Effector CD4-positive, alpha-beta T cell (primary cell): ENCODE measurements around the gene CHD9.
A peak's percentile ranks its signal among the peaks of the same experiment; 100 is the strongest.

Experiments used
- DNase-seq: peaks from one replicate; pipeline ENCODE4 v3.0.0-alpha.2; 2020

Gene CHD9

DNA sequence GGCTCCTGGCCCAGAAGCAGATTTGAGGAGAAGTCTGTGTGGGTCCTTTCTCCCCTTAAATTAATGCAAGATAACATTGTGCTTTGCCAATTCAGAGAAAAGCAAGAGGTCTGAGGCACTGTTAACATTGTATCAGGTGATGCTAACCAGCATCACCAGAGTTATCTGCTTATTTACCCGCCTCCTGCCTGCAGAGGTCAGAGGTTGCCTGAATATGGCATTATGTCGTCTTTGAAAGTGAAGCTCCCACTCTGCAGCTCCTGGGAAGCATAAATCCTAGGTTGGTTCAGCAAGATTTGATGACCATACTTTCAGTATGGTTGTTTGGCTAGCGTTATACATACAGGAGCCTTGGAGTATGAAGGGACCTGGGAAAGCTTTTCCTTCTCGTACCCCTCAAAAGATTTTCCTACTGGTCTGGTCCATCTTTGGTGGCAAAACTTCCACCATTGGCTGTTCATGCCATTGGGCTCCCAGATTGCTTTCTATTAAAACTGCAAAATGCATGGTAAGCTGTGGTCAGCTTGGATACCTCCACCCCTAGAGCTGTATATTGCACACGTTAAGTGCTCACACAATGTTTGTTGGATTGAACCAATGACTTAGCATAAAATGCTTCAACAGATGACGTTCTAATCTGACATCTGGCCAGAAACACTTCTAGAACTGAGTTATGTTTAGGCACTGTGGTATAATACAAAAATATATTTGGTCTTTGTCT, 24.1 kb downstream of the CHD9 start:
- DNase-seq = no peak

DNA sequence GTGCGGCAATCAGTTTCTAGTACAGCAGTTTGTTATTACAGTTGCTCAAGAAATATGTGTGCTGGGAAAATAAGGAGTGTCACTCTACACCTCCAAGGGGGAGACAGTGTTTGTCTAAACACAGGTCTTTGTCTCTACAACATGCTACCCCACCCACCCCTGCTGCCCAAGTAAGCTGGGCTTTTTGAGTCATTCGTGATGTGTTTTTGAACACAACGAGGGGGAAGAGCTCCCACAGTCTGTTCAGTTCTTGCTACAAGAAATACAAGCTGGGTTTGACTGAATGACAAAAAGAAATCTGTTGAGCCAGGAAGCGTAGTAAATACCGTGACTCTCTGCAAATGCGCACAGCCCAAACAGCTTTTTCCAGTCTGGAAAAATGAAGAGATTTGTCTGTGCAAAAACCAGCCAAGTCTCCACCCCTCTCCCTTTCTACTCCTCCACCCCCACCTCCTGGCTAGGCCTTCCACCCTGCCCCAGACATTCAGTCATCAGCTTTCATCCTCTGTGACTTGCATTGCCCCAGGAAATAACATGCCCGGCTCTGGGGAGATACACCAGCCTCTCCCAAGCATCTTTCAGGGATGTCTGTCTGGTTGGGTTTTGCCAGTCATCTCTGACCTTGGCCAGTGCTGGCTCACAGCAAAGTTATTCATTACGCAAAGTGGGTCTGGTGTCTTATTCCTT, 25.7 kb downstream of the CHD9 start:
- DNase-seq = no peak

DNA sequence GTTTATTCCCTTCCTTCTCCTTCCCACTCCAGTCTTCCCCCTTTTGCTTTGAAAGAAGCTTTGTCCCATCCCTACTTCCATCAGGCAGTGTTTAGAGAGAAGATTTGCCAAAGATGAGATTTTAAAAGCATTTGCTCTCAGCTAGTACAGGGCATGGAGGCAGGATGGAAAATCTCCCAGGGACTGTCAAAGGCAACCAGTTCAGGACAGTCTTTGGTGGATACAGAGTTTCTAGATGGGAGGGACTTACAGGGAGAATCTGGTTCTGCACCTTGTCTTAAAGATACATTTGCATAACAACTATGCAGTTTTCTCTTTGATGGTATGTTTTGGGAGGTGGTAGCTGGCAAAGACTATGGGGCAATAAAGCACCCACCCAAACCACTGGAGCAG, 26.2 kb downstream of the CHD9 start:
- DNase-seq = no peak

DNA sequence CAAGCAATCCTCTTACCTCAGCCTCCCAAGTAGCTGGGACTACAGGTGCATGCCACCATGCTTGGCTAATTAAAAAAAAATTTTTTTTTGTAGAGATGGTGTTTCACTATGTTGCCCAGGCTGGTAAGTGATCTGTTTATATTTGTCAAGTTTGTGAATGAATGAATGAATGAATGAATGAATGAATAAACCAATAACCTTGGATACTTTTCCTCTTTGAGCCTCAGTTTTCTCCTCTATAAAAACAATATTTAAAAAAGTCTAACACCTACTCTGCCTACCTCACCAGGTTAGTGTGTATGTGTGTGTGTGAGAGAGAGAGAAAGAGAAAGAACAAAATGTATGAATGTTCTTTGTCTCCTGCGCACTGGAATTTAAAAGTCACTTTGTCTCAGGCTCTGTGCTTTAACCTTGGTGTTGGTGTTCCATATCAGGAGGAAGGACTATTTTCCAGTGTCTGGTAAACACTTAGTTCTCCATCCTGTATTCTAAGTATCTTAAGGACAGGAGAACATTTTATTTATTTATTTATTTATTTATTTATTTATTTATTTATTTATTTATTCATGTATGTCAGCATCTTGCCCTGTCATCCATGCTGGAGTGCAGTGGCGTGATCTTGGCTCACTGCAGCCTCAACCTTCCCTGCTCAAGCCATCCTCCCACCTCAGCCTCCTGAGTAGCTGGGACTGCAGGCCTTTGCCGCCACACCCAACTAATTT, 27.1 kb downstream of the CHD9 start:
- no peak for DNase-seq

DNA sequence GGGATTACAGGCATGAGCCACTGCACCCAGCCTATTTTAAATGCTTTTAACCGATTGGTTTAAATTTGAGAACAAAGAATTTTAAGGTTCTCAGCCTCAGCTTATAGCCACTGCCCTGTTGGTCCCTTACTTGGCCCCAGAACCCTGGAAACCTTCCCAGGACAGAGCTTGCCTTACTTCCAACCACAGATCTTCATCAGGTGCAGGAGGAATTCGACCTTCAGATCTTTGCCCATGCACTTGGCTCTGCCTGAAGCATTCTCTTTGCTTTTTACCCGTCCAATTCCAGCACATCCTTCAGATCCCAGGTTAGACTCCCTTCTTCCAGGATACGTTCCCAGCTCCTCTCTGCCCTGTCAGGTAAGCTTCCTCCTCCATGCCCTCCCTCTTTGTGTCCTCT, 27.7 kb downstream of the CHD9 start:
- DNase-seq = no peak

DNA sequence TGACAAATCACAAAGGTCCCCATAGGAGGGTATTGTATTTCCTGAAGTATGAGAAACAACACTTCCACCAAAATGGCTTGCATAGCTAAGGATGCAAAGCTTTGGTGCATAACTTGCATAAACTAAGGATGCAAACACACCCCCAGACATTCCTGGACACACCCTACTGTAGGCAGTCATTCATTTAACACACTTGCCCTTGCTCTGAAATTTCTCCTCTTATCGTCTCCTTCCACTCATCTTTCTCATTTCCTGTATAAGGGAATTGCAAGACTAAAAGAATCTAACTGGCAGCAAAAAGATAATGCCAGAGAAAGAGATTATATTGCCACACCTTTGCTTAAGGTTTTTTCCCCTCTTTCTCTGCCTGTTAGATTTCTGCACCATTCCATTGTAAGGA, 28.3 kb downstream of the CHD9 start:
- no peak for DNase-seq

DNA sequence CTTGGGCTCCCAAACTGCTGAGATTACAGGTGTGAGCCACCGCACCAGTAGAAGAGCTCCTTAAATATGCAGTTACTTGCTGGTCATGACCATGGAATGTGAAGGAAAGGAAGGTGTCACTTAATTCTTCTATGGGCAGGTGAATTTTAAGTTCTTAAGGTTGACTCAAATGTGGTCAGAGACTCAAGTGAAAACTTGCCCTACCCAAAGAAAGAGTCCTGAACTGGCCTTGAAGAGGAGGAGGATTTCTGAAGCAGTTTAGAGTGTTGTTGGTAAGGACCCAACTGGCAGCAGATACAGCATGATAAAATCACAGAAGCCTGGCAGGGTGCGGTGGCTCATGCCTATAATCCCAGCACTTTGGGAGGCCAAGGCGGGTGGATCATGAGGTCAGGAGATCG, 29.4 kb downstream of the CHD9 start:
- no peak for DNase-seq

DNA sequence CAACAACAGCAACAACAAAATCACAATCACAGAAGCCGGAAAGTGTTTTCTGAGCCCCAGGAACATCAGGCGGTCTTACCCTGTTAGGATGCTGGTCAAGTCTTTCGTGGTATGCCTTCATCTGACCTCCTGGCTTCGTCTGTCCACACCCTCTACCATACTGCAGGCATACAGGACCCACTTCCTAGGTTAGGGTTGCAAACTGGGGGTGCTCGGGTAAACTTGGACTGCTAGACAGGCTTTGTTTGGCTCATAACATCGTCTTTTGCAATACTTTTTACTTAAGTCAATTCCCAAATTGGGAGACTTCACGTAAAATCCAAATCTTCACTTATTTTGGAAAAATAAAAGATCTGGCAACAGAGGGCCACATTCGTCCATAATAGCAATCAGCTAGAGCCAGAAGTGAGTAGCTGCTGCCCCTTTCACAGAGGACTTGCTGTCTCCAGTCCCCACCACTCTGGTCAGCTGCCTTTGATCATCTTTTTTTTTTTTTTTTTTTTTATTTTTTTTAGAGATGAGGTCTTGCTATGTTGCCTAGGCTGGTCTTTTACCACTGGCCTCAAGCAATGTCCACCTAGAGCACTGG, 30.0 kb downstream of the CHD9 start:
- no peak for DNase-seq

DNA sequence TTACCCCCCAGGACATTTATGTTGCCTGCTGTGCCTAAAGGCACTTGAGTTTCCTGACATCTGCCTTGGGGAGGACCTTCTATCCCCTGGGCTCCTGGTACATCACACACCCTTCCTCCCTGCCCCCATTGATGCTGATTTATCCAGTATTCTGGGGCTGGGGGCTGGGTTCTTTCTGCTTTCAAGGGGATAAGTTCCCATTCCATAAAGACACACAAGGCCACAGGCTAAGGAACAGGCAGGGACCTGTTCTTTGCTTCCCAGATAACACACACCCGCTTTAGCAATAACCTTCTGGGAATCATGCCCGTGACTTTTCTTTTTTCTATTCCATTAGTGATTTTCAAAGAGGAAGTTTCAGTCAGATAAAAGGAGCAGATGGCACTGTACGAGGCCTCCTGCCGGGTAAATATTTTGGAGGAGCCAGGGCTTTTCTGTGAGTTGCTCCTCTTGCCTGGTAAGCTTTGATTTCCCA, 30.6 kb downstream of the CHD9 start:
- no peak for DNase-seq

DNA sequence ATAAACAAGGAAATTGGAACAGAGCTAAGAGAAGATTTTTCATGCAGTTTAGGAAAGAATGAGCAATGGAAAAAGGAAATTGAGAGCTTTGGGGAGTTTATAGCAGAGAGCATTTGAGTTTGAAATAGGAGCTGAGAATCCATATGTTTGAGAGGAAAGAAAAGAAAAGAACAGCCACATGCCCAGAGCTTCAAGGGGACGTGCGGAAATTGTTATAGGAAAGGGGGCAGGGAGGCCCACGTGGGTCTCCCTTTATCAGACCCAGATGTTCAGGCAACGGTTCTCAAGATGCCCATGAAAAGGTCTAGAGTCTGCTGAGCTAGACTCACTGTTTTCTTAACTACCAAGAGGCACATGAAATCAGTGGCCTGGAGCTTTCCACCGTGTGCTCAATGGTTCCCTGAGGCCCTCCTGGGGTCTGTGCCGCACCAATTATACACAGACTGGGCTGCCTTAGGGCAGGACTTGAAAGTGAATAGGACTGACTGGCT, 31.2 kb downstream of the CHD9 start:
- no peak for DNase-seq

DNA sequence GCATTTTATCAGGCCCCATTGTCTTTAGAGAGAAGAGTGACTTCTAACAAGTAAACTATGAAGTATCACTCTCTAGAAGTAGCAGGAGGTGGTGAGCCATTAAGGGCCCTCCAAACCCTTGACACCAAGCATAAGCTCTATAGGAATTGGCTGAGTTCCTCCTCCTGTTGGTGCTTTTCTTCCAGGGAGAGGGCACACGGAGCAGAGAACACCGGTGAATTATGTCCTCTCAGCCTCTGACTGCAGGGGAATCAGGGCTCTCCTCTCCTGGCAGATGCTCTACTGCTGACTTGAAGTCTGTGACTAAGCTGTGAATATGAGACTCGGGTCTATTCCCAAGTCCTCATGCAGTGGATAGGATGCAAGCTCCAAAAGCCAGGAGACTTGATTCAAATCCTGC, 32.3 kb downstream of the CHD9 start:
- DNase-seq = no peak

DNA sequence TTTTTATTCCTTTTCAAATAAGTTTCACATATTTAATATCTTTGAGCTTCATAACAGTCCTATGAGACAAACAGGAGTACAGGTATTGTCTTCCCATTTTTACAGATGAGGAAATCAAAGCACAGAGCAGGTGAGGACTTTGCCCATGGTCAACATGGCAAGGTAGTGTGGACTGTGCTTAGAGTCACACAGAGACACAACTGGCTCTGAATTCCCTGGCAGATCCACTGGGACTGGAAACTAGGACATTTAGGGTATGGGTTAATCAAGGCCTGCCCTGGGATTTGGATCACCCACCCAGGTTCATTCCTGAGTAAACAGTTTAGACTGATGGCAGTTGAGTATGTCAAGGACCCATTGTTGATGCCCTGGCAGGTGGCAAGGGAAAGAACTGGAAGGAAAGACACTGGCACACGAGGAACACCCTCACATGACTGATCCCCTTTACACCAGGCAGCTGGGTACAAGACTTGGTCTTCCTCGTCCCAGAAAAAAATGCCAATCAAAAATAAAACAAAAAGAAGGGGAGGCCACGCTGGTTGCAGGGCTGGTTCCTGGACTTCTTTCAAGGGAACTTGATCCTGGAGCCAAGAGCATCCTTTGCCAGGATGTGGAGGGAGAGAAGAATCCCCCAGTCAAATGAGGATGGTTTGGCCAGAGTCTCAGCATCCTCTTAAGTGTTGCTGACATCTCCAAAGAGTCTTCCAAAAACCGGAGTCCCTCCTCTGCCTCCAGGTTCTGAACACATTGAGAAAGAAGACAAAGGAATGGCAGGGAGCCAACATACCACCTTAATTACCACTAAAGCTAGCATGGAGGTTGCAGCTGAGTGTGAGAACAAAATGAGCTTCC, 34.9 kb downstream of the CHD9 start:
- DNase-seq = no peak

DNA sequence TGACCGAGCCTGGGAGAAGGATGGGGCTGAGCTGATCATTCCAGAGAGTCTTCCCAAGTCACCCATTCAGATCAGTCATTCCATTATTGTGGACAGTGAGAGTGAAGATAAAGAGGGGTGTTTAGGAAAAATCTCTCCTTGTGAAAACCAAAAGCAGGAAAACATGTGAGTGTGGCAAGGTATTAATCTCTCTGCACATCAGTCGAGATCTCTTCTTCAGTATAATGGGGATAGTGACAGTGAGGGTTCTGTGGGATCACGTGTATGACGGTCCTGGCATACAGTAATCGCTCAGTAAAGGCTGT, 35.4 kb downstream of the CHD9 start:
- no peak for DNase-seq

DNA sequence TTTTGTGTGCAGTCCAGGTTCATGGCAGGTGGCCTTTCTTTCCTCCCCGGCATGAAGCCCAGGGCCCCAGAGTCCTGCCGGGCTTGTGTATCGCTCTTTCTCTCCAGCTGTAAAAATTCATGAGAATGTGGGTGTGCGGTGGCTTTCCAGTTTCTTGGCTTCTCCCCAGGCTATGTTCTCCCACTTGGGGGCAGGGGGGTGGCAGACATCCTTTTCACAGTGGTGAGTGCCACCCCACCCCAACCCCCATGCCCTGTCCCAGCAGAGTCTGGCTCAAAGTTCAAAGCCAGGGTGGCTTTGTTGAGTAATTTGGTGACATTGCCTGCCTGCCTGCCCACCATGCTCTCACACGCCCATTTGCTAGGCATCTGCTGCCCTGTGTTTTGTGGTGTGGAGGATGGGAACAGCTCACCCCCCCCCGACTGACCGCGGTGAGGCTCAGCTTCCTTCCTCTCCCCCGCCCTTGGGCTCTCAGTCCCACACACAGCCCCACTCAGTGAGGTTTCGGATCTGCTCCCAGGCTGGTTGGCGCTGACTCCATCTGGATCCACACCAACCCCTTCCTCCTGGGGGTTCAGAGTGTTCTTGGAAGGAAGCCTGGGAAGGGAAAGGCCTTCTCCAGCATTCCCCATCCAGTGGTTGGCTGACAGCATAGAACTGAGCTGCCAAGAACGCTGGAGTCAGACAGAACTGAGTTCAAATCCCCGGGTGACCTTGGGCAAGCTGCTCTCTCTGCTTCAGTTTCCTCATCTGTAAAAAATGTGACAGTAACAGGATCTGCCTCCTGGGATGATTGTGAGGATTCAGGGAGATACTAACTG, 36.0 kb downstream of the CHD9 start:
- DNase-seq = no peak

DNA sequence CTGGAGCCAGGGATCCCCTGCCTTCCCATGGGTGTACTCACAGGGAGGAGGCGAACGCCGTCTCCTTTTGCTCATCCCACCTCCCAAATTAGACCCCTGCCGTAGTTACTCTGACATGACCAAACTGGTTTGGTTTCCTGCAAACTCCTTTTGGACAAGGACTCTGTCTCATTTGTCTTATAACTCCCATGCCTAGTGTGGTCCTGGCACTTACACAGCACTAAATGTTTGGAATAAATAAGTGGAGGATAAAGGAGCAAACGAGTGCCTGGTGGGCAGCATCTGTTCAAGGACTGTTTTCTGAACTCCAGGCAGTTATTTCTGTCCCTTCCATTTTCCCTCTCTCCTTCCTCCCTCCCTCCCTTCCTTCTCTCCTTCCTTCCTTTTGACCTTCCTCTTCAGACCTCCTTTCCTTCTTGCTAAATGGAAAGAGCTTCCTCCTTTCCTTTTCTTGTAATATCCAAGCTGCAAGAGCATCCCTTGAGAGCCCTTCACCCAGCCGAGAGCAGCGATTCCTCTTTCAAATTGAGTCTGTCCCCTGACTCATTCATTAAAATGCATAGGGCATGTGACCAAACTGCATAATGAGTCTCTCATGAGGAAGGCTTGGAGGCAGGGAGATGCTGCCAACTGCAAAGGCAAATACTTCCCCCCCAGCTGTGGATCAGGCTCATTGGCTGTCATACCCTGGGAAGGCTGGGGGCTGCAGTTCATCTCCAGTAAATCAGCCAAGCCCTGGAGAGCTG, 36.8 kb downstream of the CHD9 start:
- DNase-seq = no peak

DNA sequence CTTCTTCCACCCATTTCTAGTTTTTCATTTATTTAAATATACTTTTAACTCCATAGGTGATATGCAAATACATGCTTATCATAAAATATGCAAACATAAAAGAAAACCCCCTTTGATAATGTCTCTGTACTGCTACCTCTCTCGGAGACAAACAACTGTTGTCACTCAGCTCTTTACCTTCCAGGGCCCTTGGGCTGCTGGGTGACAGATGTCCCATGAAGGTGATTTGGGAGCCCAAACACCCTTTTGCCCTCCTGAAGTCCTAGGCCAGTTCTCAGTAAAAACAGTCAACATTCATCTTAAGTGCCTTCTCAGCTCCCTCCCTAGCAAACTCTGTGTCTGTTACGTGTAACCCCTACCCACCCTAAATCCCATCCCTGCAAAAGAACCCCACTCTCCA, 37.5 kb downstream of the CHD9 start:
- DNase-seq = no peak

DNA sequence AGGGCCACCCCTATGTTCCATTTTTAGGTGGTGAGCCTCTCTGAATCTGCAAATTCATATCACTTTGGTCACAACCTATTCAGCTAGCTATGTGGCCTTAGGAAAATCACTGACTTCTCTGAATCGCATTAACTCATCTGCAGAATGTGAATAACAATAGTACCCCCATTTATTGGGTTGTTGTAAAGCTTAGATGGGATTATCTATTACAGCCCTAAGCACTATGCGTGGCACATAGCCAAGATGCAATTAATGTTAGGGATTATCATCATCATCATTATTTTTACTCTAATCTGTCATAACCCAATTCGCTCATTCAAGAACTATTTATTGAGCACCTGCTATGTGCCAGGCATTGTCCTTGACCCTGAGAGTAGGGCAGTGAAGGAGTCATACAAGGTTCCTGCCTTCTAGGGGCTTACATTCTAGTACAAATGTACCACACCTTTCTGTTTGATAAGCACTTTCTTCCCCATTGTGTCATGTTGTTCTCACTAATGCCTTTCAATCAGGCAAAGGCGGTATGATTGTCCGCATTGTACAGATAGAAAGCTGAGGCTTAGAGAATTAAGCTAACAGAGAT, 38.5 kb downstream of the CHD9 start:
- DNase-seq = no peak

DNA sequence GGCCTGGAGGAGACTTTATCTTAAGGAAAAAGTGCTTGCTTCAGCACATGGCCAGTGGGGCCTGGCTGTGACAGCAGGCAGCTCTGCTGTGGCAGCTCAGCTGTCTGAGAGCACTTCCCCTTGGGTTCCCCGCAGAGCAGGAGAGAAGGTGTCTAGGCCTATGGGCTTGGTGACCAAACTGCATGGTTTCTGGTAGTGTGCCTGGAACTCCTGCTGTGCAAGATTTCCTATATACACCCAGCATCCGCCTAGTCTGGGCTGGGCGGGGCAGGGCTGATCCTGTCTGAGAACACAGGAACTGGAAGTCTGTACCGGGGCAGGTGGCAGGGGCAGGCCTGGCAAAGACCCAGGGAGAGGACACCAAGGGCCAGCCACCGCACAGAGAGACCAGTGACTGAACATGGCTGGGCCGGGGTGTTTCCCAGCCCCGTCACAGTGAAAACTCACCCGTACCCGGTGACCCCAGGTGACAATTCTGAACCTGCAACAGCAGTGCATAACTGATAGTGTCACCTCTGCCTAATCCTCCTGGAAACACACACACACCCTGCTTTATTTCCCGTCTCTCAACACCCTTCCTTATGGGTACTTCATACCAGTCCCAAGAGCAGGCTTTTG, 39.3 kb downstream of the CHD9 start:
- peak; percentile 18 for DNase-seq

DNA sequence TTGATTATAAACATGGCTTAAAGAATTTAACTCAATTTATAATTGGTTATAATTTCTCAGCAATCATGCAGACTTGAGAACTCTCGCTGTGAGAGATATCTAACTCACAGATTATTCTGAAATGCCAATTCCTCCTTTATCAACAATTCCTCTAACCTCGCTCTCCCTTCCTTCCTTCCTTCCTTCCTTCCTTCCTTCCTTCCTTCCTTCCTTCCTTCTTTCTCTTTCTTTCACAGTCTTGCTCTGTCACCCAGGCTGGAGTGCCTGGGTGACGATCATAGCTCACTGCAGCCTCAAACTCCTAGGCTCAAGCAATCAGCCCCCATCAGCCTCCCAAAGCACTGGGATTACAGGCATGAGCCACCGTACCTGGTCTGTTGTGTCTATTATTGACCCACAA, 42.4 kb downstream of the CHD9 start:
- DNase-seq = no peak
